HEK293 (cell line): ENCODE measurements around the gene GRIK2.

Source experiments
- CTCF ChIA-PET: fragments of 350-600 bp; formaldehyde crosslinking; extraction: SDS; loops from one replicate; lab custom pipeline; 2021; ENCODE audit warnings: antibody characterized with exemption; lab: Yijun Ruan, JAX
- POLR2A ChIA-PET: fragments of 300-600 bp; formaldehyde crosslinking; extraction: SDS; loops from one replicate; lab custom pipeline; 2020; ENCODE audit warnings: antibody characterized with exemption, inconsistent platforms; lab: Yijun Ruan, JAX
- H3K27ac ChIP-seq: fragments of 200-500 bp; sonication (Bioruptor generic); 2 replicates; pipeline ENCODE4 v1.5.1; 2014; ENCODE audit warnings: low read depth, low read length, control low read depth, inconsistent platforms; ENCODE audit errors: extremely low read depth
- H3K36me3 ChIP-seq, 2 experiments: fragments of 200-500 bp in 1 of 2; sonication (Bioruptor generic) in 1 of 2; 1 replicate in 1 of 2; 2 replicates in 1 of 2; pipeline ENCODE4 v1.5.1; 2014 to 2017; ENCODE audit warnings: inconsistent platforms in 2 of 2, low read length in 2 of 2; ENCODE audit not compliant: control insufficient read depth in 2 of 2, insufficient read depth in 1 of 2
- H3K4me1 ChIP-seq: fragments of 200-500 bp; sonication (Bioruptor generic); 2 replicates; pipeline ENCODE4 v1.5.1; 2014; ENCODE audit warnings: mild to moderate bottlenecking, low read length, inconsistent platforms; ENCODE audit not compliant: control insufficient read depth, insufficient read depth
- H3K4me3 ChIP-seq: 2 replicates; pipeline ENCODE4 v1.5.1; 2011; ENCODE audit warnings: low read depth, mild to moderate bottlenecking, control low read depth, low read length, moderate library complexity
- H3K9me3 ChIP-seq: fragments of 200-500 bp; sonication (Bioruptor generic); 2 replicates; pipeline ENCODE4 v1.5.1; 2014; ENCODE audit warnings: low read depth, low read length, inconsistent platforms; ENCODE audit not compliant: control insufficient read depth, insufficient read depth
- BCL6B ChIP-seq: fragments of 450-650 bp; formaldehyde crosslinking; IDR thresholded peaks from 2 replicates; pipeline ENCODE4 v1.5.1; 2017; ENCODE audit warnings: missing biosample characterization, missing genetic modification characterization
- GLIS1 ChIP-seq: fragments of 450-650 bp; formaldehyde crosslinking; IDR thresholded peaks from 2 replicates; pipeline ENCODE4 v1.5.1; 2016; ENCODE audit warnings: missing biosample characterization, missing genetic modification characterization
- KLF8 ChIP-seq: fragments of 450-650 bp; formaldehyde crosslinking; IDR thresholded peaks from 2 replicates; pipeline ENCODE4 v1.5.1; 2016; ENCODE audit warnings: missing biosample characterization, missing genetic modification characterization
- WT1 ChIP-seq: fragments of 450-650 bp; formaldehyde crosslinking; IDR thresholded peaks from 2 replicates; pipeline ENCODE4 v1.5.1; 2016; ENCODE audit warnings: missing biosample characterization, missing genetic modification characterization
- ZBTB7A ChIP-seq: fragments of 450-650 bp; formaldehyde crosslinking; IDR thresholded peaks from 2 replicates; pipeline ENCODE4 v1.5.1; 2016; ENCODE audit warnings: low read depth, missing biosample characterization, missing genetic modification characterization
- ZFP41 ChIP-seq: fragments of 450-650 bp; formaldehyde crosslinking; IDR thresholded peaks from 2 replicates; pipeline ENCODE4 v1.5.1; 2016; ENCODE audit warnings: missing biosample characterization, missing genetic modification characterization, borderline replicate concordance
- ZIC2 ChIP-seq: fragments of 450-650 bp; formaldehyde crosslinking; IDR thresholded peaks from 2 replicates; pipeline ENCODE4 v1.5.1; 2016; ENCODE audit warnings: missing biosample characterization, missing genetic modification characterization
- ZNF184 ChIP-seq: fragments of 450-650 bp; IDR thresholded peaks from 2 replicates; pipeline ENCODE4 v1.5.1; 2018; ENCODE audit warnings: missing biosample characterization, mild to moderate bottlenecking, missing genetic modification characterization
- ZNF19 ChIP-seq: fragments of 450-650 bp; formaldehyde crosslinking; IDR thresholded peaks from 2 replicates; pipeline ENCODE4; 2016; ENCODE audit warnings: missing biosample characterization, missing genetic modification characterization, low read depth
- ZNF26 ChIP-seq: fragments of 450-650 bp; formaldehyde crosslinking; IDR thresholded peaks from 2 replicates; pipeline ENCODE4 v1.5.1; 2016; ENCODE audit warnings: missing biosample characterization, missing genetic modification characterization
- ZNF518A ChIP-seq: fragments of 450-650 bp; formaldehyde crosslinking; conservative IDR thresholded peaks from 2 replicates; pipeline ENCODE4 v1.5.1; 2016; ENCODE audit warnings: low read depth, missing biosample characterization, missing genetic modification characterization
- ZNF548 ChIP-seq: fragments of 450-650 bp; formaldehyde crosslinking; IDR thresholded peaks from 2 replicates; pipeline ENCODE4 v1.5.1; 2016; ENCODE audit warnings: missing biosample characterization, missing genetic modification characterization
- ZNF561 ChIP-seq: fragments of 450-650 bp; IDR thresholded peaks from 2 replicates; pipeline ENCODE4 v1.5.1; 2018; ENCODE audit warnings: missing biosample characterization, missing genetic modification characterization, borderline replicate concordance
- ZNF792 ChIP-seq: fragments of 450-650 bp; formaldehyde crosslinking; IDR thresholded peaks from 2 replicates; pipeline ENCODE4 v1.5.1; 2016; ENCODE audit warnings: missing biosample characterization, missing genetic modification characterization

Gene GRIK2

GRCh38 chr6:101818051-101818450 lies 424.5 kb downstream of the GRIK2 start (continued):
- TF ChIP-seq ZNF184 (tag by site-specific recombination) (no peak), ZBTB7A (tag by site-specific recombination) (no peak), ZNF561 (no peak), ZNF19 (tag by site-specific recombination) (no peak), ZNF26 (tag by site-specific recombination) (no peak)

- Histone ChIP-seq H3K9me3 (no peaks in the 10 kb centered on the region), H3K4me3 (no peak overlapping the region), H3K4me1 (no peaks in the 10 kb centered on the region), H3K36me3 (no peaks in the 10 kb centered on the region), H3K27ac (no peak overlapping the region)
- ChIA-PET POLR2A (no interaction called here), CTCF (no interaction called here)
- TF ChIP-seq ZNF792 (tag by site-specific recombination) (no peak), ZNF548 (tag by site-specific recombination) (no peak), ZFP41 (no peak), KLF8 (tag by site-specific recombination) (no peak), ZNF518A (tag by site-specific recombination) (no peak)
These were observed 431.2 kb downstream of the GRIK2 start for GRCh38 chr6:101824551-101825345.

- POLR2A ChIA-PET = no interaction called here
- Histone ChIP-seq H3K4me3 (no peak overlapping the region), H3K9me3 (no peaks in the 10 kb centered on the region), H3K4me1 (no peaks in the 10 kb centered on the region), H3K36me3 (no peaks in the 10 kb centered on the region), H3K27ac (no peak overlapping the region)
- TF ChIP-seq ZNF184 (tag by site-specific recombination) (no peak), GLIS1 (no peak), WT1 (tag by site-specific recombination) (no peak), ZIC2 (no peak), BCL6B (tag by site-specific recombination) (no peak)
- CTCF ChIA-PET = no interaction called here
These were observed 432.8 kb downstream of the GRIK2 start for GRCh38 chr6:101826269-101826668.
